Measurements from ENCODE around the gene WASF2.

- no peak for TF ChIP-seq YY1 (IDR thresholded peaks at IDR 0.05; ENCODE audit: low read depth)
- no peak for TF ChIP-seq FOXM1 (IDR thresholded peaks at IDR 0.05; ENCODE audit: borderline replicate concordance, low read depth)
- TF ChIP-seq EP300 (IDR thresholded peaks at IDR 0.05; ENCODE audit: borderline replicate concordance) = no peak
- TF ChIP-seq CREB1 (IDR thresholded peaks at IDR 0.05; ENCODE audit: low read depth) = no peak
- TF ChIP-seq REST (IDR thresholded peaks at IDR 0.05; ENCODE audit: low read depth) = no peak
- TF ChIP-seq USF1 (IDR thresholded peaks at IDR 0.05) = no peak
These were observed 56.3 kb downstream of the WASF2 start for GRCh38 chr1:27433706-27434105.

All from Ishikawa (cell line).